Choroid plexus epithelial cell (primary cell): ENCODE measurements around the gene UBA1.

ENCODE experiments used
- DNase-seq: peaks from one replicate; pipeline ENCODE4 v3.0.0-alpha.2; 2010; ENCODE audit warnings: low read depth
- H3K4me3 ChIP-seq: 2 replicates; pipeline ENCODE4 v1.5.1; 2011; ENCODE audit warnings: low read depth, mild to moderate bottlenecking, control low read depth, low read length, moderate library complexity
- CTCF ChIP-seq: conservative IDR thresholded peaks from 2 replicates; pipeline ENCODE4 v1.5.1; 2011; ENCODE audit warnings: low read depth, mild to moderate bottlenecking, control low read depth, inconsistent platforms, low read length, moderate library complexity

Gene UBA1

GRCh38 chrX:47230136-47230868 is 36.7 kb downstream of the UBA1 start:
- no peak for TF ChIP-seq CTCF
- H3K4me3 ChIP-seq = no peak overlapping the region
- no peak for DNase-seq

GRCh38 chrX:47231167-47231566 is 37.5 kb downstream of the UBA1 start:
- H3K4me3 ChIP-seq = no peak overlapping the region
- no peak for DNase-seq
- TF ChIP-seq CTCF = no peak

GRCh38 chrX:47232197-47232802 is 38.7 kb downstream of the UBA1 start:
- DNase-seq = no peak
- peak overlapping the region; percentile 75 for H3K4me3 ChIP-seq
- no peak for TF ChIP-seq CTCF

- no peak for TF ChIP-seq CTCF
- peak; percentile 47 for DNase-seq
- H3K4me3 ChIP-seq = peak within 1 kb of the TSS; percentile 75
Measured at GRCh38 chrX:47232803-47233332, 39.2 kb downstream of the UBA1 start, which contains the start of gene USP11. Gene USP11, plus strand, starts transcription at chrX:47233009. Its CDS starts 35 bp downstream, at chrX:47233044.

- peak overlapping the region; percentile 75 for H3K4me3 ChIP-seq
- DNase-seq = peak; percentile 99
- TF ChIP-seq CTCF = no peak
Measured at GRCh38 chrX:47233333-47234113, 39.9 kb downstream of the UBA1 start.

GRCh38 chrX:47234583-47234982 is 41.0 kb downstream of the UBA1 start:
- peak overlapping the region; percentile 60 for H3K4me3 ChIP-seq
- TF ChIP-seq CTCF = no peak
- DNase-seq = no peak
